NCI-H1092 treated with DMSO at 0.1 percent for 48 hours (cell line): ENCODE data around the gene DOCK1.
"Not testable (repeated sequence)": the region's sequence is repeated elsewhere in the genome, so short reads cannot be mapped to it uniquely, and the experiment has no call there.

ENCODE experiments used
- DNase-seq: peaks from one replicate; lab custom pipeline; 2025; lab: John Stamatoyannopoulos, UW

The DOCK1 gene

GRCh38 chr10:126904818-126905701 lies at the start of gene DOCK1:
TSS of gene DOCK1 (plus strand) at chr10:126905428. CDS start at chr10:126905518, 90 bp downstream.
- DNase-seq, result no peak

- no peak for DNase-seq
Observed at GRCh38 chr10:126857178-126857806, 47.9 kb upstream of the DOCK1 start.

- no peak for DNase-seq
Observed at GRCh38 chr10:126867567-126868365, 37.5 kb upstream of the DOCK1 start.

GRCh38 chr10:126868371-126868770 lies 36.9 kb upstream of the DOCK1 start:
- DNase-seq, result no peak

- DNase-seq, result no peak
Observed at GRCh38 chr10:126872135-126872534, 33.1 kb upstream of the DOCK1 start.

GRCh38 chr10:126872768-126873167 lies 32.5 kb upstream of the DOCK1 start:
- DNase-seq, result no peak

- no peak for DNase-seq
Observed at GRCh38 chr10:126876456-126876855, 28.8 kb upstream of the DOCK1 start.

GRCh38 chr10:126877390-126877789 lies 27.8 kb upstream of the DOCK1 start:
- no peak for DNase-seq

GRCh38 chr10:126878594-126878993 lies 26.6 kb upstream of the DOCK1 start:
- no peak for DNase-seq

- no peak for DNase-seq
Observed at GRCh38 chr10:126880926-126881325, 24.3 kb upstream of the DOCK1 start.

- DNase-seq, result not testable (repeated sequence)
Observed at GRCh38 chr10:126882055-126882454, 23.2 kb upstream of the DOCK1 start.

GRCh38 chr10:126888436-126888835 lies 16.8 kb upstream of the DOCK1 start:
- not testable (repeated sequence) for DNase-seq

GRCh38 chr10:126889421-126889820 lies 15.8 kb upstream of the DOCK1 start:
- DNase-seq, result no peak

- not testable (repeated sequence) for DNase-seq
Observed at GRCh38 chr10:126890797-126891196, 14.4 kb upstream of the DOCK1 start.

- no peak for DNase-seq
Observed at GRCh38 chr10:126892226-126893175, 12.7 kb upstream of the DOCK1 start.

GRCh38 chr10:126893206-126893605 lies 12.0 kb upstream of the DOCK1 start:
- no peak for DNase-seq

GRCh38 chr10:126893841-126894240 lies 11.4 kb upstream of the DOCK1 start:
- no peak for DNase-seq

- no peak for DNase-seq
Observed at GRCh38 chr10:126895214-126895781, 9.9 kb upstream of the DOCK1 start.

GRCh38 chr10:126898460-126898859 lies 6.8 kb upstream of the DOCK1 start:
- DNase-seq, result no peak

GRCh38 chr10:126899529-126899928 lies 5.7 kb upstream of the DOCK1 start:
- DNase-seq, result not testable (repeated sequence)

- DNase-seq, result no peak
Observed at GRCh38 chr10:126902157-126902556, 3.1 kb upstream of the DOCK1 start.
